Stimulated activated naive CD4-positive, alpha-beta T cell (primary cell): Measurements from ENCODE around the gene DTNB.

ENCODE experiments used
- DNase-seq, 6 experiments: peaks; one replicate each; lab custom pipeline; 2025; lab: John Stamatoyannopoulos, UW

DTNB gene

DNA sequence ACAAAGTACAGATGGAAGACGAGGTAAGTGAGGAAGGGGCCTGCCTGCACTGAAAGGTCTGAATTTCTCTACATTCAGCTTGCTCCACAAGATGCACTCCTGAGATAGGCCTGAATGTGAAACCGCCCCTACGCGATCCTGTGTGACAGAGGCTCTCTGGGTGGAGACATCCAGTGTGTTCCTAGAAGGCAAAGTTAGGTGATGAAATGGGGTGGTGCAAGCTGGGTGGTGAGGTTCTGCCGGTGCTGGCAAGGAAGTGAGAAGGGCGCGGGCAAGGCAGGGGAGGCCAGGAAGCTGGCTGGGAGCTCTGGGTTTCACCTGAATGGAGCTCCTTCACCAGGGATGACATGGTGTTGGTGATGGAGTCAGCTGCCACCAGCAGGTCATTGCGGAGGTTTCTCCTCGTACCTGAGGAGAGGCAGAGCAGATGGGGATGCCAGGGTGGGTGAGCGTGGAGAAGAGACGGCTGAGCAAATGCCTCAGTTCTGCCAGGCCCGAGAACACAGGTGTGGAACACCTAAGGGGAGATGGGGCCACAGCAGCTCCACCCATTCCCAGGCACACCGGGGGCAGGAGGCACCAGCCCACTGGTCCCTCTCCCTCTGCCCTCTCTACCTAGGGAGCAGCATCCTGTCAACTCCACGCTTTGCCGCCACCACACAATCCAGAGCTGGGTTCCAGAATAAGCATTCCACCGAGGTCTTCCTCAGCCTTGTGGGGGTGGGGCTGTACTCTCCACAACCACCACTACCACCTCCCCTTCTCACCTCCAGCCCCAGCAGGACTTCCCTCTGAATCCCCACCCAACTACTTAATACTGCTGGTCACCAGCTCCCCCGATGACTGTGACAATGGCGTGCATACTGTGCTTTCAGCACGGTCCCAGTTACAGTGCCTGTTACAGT, 286.2 kb downstream of the DTNB start:
- DNase-seq, result no peak

DNA sequence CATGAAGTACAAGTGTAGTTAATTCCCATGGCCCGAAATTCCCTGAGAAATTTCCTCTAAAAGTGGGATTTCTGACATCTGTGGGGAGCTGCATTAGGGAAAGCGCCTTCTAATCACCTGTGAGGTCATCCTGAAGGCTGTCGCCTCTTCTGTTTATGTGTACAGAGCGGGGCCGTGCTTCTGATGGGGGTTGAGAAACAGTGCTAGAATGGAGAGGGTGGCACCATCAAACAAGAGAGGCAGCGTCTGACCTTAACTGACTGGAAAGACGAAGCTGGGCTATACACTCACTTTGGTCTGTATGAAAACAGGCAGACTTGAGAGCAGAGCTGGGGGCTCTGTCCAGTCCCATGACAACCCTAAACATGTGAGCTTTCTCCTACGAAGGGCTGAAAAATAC, 287.5 kb downstream of the DTNB start:
- DNase-seq, result no peak

DNA sequence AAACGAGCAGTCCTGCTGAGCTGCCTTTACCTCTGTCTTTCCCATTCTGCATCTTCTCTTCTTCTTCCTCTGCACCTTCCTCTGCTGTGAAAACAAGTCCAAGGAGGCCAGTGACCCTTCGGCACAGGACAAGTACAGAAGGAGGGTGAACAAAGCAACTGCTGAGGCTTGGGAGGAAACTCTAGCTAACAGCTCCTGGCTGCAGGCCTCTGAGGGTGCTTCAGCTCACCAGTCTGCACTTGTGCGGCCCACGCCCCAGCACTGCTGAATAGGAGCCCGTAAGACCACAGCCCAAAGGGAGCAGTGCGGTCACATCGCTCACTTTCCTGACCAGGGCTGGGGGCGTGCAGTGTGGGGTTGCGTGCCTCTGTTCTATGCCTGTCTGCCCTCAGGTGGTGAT, 289.6 kb downstream of the DTNB start:
- DNase-seq, result no peak

DNA sequence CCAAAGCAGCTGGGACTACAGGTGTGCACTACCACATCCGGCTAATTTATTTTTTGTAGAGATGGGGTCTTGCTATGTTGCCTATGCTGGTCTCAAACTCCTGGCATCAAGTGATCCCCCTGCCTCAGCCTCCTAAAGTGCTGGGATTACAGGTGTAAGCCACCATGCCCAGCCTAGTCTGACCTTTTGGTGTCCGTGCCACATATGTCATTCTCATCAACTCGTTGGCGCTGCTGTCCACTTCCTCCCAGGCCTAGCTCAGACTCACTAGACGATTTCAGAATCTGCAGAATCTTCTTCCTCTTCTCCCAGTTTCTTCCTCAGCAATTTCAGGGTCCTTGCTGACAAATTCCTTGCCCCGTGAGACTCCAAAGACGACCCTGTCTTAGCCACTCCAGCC, 291.9 kb downstream of the DTNB start:
- no peak for DNase-seq

DNA sequence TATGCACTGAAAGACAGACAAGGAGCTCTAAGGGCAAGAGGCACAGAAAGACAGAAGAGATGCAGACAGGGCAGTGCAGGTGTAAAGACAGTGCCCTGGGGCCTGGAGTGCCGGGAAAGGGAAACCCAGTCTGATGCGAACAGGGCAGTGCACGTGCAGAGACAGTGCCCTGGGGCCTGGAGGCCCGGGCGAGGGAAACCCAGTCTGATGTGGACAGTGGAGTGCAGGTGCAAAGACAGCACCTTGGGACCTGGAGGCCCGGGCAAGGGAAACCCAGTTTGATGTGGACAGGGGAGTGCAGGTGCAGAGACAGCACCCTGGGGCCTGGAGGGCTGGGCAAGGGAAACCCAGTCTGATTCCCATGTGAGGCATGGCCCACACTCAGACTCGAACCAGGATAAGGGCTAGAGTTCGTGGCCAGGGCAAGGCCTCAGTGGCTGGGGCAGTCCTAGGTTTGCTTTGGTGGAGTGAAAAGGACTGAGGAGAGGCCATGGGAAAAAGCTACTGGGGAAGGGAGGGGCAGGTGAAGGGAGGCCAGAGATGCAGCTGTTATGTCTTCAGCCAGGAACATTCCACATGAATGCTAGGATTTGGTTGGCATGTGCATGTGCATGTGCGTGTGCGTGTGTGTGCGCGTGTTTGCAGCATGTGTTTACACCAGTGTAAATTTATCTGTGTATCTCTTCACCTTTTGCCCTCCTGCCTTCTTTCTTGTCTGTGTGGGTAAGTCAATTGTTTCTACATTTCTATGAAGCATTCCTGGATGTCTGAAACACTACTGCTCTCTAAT, 292.6 kb downstream of the DTNB start:
- no peak for DNase-seq

DNA sequence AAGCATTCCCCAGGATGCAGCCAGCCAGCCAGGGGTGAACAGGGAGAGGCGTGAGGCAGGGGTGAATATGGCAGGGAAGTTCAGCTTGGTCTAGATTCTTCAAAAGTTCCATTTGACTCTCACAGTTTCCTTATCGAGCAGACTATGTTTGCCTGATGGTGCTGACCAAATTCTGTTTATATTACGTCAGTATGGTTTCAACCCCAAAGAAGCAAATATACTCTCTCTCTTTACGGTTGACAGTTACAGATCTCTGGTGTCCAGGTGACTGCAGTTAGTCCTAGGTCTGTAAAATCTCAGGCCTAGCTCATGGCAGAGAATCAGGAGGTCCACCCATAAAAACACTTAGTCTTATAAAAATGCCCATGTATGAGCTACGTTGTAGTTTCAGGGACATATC, 293.4 kb downstream of the DTNB start:
- DNase-seq, result no peak

DNA sequence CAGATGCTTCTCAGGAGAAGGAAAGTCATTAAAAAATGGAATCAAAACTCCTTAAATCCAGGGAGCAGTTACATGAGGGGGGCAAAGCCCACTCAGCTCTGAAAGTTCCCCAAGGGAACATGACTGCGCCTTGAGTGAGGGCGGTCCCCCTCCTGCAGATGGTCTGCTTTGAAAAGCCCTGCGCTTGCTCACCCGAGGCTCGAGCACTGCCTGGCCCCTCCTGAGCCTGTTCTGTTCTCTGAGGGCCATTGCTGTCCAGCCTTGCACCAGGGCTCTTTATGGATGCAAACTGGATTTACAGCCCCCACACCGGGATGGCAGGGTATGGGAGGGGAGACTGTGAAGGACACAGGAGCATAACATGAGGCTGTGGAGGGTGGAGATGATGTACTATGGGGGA, 293.8 kb downstream of the DTNB start:
- DNase-seq, result no peak

DNA sequence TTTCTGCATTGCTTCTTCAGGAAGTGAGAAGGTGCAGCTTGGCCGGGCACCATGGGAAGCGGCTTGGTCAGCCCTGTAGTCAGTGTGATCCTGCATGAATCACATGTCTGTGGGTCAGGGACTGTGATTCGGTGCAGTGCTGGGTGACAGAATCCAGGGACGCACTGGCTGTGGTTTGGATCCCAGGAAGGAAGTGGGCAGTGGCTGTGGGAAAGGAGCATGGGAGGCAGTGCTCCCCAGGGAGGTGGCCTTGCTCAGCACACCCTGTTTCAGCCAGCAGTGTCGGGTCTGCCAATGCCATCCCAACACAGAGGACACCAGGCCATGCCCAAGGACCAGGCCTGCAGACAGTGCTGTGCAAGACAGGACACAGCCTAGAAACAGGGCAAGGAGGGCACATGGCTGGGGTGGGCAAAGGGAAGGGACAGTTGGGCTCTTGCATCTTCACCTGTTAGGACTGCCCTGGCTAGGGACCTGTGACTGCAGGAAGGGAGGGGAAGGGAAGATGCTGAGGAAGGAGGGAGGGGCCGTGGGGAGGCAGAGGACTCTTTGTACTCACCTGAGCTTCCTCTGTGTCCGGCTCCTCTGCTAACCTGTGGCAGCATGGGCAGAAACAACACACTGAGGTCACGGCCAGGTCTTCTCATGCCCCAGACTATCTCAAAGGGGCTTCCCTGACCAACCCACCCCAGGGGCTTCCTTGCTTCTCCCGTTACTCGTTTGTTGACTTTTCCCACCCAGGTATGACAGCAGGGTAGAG, 294.5 kb downstream of the DTNB start:
- DNase-seq, result no peak

DNA sequence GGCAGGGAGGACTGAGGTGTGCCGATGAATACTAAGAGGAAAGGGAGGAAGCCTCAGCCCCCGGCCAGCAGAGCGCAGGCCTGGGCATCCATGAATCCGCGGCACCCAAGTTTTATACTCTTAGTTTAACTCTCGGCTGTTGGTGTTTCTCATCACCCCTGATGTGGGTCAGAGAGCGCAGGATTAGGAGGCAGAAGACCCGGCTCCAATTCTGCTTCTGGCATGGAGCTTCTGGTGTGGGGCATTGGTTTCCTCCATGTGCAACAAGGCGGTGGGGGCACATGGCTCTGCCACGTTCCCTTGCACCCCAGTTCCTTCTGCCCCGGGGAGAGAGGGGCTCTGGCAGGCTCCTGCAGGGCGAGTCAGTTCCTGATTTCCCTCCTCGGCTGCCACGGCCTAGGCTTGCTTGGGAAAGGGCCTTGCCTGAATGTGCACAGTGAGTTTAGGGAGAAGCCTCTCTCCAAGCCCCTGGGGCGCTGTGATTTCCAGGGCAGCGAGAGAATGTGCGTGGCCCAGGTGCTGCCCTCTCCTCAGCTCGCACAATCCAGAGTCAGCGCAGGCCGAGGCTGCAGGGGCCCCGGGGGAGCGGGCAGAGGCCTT, 295.5 kb downstream of the DTNB start:
- DNase-seq, result no peak

DNA sequence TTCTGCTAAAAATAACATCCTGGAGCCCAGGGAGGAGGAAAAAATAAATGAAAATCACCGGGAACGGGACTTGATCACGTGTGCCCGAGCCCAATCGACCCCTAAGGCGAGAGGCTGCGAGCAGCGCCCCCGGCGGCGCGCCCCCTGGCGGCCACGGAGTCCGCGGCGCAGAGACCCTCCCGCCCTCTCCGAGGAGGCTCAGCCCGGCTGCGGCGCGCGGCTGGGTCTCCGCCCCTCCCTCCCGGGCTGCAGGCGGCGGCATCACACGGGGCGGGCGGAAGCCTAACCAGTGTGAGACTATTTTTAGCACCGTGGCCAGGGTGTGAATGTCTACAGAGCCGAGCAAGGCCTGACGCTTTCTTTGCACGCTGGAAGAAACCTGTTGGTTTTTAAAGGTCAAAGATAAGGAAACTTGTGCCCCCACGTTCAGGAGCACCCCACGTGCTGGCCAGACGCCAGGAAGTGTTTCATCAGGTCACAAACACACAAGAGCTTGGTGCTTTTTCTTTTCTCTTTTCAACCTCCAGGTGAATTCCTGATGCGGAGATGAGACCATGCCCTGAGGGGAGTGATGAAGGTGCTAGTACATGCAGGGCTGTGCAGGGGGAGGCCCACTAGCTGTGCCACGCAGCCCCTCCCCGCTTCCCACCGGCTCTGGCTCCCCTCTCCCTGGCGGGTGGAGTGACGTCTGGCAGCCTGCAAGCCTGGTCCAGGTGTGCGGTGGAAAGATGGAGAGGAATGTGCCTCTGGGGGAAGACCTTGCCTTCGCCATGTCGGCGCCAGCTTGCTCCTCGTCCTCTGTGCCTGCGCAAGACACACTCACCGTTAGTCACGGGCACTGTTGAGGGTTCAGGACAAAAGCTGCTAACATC, 296.4 kb downstream of the DTNB start:
- DNase-seq, result peak; percentile 81 to 93 (median 86)

DNA sequence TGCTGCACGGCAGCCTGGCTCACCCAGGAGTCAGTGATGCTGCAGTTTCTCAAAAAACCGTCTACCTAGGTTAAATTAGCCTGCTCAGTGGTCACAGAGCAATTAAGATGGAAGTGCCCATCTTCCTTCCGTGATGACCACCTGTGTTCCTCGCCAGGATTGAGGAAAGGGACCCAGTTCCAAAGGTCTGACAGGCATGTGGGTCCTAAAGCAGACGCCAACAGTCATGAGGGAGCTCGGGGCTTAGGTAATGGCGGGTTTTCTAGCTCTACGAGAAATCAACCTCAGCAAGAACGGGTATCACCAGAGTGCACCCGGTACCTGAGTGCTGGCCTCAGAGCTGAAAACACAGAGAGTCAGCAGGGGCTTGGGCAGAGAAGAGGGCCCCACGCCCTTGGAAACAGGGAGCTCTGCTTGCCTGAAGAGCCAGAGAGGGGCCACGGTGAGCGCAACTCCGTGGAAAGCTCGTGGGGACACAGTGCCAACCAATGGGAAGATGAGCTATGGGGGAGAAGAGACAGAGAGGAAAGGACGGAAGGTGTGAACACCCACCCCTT, 297.3 kb downstream of the DTNB start:
- DNase-seq, result no peak

DNA sequence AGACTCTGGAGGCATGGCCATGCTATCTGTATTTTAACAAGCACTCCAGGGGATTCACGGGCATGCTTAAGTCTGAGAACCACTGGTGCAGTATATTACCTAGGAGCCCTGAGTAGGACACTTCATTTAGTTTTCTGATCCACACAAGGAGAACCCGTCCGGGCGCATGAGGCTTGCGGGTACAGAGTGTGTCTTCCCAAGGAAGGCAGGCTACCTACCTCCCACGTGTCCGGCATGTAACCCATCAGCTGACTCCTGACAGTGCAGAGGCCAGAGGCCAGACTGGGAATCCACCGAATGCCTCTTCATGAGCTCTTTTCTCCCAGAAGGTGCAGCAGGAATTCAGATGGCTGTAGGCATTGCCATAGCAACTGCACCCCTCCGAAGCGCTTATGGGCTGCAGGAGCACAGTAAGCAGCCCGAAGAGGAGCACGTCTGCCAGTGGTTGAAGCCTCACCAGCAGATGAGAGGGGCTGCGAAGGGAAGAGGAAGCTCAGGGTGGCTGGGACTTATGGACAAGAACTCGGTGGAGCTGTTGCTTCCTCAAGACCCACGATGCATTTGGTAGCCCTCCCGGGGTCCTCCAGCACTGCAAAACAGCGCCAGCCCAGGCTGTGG, 297.9 kb downstream of the DTNB start:
- DNase-seq, result no peak

DNA sequence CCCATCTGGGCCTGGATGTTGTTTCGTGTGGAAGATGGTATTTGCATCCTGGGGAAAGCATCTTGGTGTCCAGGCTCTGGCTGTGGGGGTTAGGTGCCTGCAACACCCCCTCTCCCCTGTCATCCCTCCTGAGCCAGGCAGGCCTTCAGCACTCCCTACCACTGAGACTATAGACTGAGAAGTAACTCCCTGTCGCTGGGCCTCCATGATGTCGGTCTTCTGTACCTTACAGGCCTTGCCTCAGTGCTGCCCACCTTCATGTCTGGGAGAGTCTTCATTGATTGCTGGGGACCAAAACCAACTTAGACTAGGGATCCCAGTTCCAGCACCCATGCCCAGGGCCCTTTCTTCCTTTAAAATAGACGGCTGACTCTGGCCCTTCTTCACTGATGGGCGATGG, 298.6 kb downstream of the DTNB start:
- no peak for DNase-seq

DNA sequence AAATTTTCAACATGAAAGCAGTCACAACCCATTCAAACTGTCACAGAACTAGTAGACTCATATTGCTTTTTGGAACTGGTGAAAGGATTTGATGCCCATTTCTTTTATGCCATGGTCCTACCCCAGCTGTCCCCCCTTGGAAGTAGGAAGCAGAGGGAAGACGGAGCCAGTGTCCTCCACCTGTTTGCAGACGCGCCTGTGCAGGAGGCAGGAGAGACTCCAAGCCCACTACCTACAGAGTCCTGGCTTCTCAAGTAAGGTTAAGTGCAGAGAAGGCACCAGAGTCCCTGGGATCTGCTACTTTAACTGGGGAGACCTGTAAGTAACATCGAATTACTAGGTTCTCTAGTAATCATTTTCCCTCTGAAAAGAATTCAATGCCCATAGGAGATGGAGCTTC, 299.0 kb downstream of the DTNB start:
- no peak for DNase-seq

DNA sequence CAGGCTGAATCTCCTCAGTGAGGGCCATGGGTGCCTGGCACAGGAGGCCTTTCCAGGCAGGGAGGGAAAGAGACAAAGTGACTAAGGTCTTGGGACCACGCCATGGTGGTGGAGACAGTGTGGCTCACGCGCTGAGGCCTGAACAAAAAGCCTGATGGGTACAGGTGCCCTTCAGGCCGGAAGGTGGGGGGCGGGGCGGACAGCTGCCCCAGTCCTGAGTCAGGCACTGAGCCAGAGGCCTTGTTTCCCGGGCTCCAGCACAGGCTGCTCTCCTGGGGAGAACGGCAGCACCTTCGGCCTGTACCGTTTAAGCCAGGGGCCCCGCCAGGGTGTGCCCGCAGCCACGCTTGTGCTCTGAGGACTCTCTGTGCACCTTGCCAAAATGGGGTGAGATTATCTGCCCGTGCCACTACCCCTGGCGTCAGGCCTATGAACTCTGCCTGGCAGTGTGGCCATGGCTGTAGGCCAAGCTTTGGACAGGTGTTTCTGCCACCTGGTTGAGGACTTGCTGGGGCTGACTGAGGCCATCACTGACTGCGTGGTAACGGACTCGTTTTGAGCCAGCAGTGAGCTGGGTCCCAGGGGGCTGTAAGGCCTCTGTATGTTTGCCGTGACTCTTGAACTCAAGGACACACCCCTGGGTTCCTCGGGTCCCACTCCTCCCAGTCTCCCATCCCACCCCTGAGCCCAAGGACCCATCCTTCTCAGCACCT, 300.0 kb downstream of the DTNB start:
- DNase-seq, result no peak

DNA sequence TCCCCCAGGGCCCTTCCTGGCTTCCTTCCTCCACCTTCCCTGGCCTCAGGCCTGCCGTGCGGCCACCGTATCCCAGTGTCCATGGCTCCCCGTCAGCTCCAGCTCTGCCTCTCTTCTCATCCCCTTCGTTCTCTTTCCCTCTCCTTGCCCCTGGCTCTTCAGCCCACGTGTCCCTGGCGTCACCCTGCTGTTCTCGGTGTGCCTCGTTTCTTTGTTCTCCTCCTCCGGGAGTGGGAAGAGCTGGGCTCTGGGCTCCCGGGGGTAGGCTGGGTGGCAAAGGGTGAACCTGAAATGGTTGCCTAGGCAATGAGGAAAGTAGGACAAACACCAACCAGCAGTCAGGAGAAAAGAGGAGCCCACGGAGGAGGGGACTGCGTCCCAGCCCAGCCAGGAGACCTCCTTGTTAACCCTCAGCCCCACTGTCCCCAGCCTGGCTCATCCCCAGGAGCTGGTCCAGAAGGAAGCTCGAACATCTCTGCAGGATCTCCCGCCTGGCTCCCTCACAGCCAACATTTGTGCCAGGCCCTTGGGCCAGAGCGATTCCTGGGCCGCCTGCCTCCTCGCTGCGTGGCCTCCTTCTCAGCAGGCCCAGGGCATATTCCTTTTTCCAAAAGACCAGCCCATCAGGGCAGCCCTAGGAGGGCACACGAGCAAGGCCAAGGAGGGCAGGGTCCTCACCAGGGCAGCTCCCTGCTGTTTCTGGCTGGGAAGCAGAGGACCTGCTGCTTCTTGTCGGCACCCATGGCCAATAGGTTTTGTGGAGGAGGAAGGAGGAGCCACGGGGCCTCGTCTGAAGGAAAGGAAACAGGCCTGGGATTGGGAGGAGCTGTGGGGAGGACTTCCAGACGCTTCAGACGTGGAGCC, 300.7 kb downstream of the DTNB start:
- DNase-seq, result no peak

DNA sequence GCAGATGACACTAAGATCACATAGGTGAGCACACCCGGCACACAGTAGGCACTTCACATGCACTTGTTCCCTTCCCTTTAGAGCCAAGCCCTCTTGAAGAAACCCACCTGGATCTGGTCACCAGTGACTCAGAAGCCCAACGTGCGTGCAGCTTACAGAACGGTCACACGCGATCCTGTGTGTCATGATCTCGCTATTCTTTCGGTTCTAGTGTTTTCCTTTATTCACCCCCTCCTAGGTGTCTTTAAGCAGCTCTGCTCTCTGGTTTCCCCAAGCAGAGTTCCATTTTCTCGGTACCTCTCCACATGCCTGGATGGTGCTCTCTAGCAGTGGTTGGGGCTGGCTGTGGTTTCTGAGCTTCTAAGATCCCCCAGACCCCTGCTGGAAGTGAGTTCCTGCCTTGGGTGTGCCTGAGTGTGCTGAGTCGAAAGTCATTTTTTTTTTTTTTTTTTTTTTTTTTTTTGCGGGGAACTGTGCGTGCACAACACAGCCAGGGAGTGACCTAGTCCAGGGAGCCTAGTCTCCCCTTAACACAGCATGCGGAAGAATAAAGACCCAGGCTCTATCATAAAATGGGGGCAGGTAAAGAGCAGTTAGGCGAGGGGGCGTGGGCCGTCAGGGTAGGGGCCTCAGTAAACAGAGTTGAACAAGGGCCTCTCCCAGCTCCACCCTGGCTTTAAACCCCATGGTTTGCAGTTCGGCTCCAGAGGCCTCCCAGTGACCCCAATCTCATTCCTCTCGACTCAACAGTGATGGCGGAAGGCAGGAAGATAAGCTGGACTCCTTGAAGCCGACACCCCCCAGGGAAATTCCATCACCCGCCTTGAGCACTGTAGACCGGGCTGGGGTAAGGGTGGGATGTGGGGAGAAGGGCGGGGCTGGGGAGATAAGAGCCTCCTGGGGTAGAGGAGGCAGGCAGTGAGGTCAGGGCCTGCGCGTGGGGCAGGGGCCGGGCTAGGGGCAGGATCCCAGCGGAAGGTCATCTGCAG, 301.8 kb downstream of the DTNB start:
- no peak for DNase-seq

DNA sequence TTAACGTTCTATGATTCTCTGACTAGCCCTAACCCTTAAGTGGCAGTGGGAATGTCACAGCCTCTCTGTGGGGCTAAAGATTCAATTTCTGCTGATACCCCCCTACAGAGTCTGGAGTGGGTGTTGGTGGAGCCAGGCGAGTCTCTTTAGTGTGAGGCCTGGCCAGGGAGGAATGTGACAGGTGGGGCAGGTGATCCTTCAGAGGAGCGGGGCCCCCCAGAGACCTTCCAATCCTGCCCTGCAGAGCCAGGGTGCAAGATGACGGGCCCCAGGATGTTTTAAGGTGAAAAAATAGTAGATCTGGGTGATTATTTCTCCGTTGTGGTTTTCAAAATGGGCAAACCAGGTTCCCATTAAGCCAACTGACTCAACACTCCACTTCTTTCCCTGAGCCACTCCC, 303.5 kb downstream of the DTNB start:
- DNase-seq, result no peak
